Measurements from ENCODE around the gene TMEM201.

The TMEM201 gene

GRCh38 chr1:9653491-9654050 is 64.9 kb downstream of the TMEM201 start:
- peak overlapping the region; percentile 98 for H3K4me3 Mint-ChIP-seq
- H3K36me3 Mint-ChIP-seq = peaks cover 52% of the 10 kb centered on the region

DNA sequence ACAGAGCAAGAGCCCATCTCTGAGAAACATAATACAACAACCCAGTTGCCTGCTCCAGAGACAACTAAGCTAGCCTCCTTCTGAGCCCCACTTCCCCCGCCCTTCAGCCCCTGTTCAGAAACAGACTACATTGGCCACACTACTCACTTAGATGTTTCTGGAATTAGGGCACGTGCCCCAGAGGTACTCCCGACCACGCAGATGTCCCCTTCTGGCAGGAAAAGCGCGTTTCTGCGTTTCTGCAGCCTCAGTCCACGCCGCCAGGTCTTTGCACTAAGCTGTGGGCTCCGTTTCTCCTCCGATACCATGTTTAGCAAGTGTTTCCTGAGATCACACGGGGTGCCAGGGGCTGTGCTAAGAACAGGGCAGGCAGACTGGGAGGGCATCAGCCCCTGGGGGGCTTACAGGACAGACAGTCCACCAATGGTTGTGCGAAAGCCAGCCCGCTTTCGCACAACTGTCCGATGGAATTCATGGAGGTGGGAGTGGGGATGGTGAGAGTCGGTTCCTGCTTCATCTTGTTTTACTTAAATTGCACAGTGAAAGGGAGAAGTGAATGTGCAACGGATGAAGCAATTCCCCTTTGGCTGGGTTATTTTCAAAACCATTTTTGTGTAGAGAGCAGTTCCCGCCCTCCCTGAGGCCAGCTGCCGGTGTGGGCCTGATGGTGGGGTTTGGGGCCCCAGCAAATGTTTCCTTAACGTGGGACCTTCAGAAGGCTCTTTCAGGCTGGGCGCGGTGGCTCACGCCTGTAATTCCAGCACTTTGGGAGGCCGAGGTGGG is 65.5 kb downstream of the TMEM201 start:
- H3K27ac Mint-ChIP-seq = peak overlapping the region; percentile 99
- H3K4me3 Mint-ChIP-seq = peak overlapping the region; percentile 98
- DNase-seq = peak; percentile 41
- H3K36me3 Mint-ChIP-seq = peaks cover 51% of the 10 kb centered on the region
- H3K27me3 Mint-ChIP-seq = peaks cover 4% of the 10 kb centered on the region
- CTCF ChIA-PET = interaction anchor here (0.6 to 6.2 kb wide), 10 partner anchors 10 to 211 kb away, joined by 3 to 87 read pairs (median 6); no protein-coding TSS in a partner anchor
- no peaks in the 10 kb centered on the region for H3K9me3 Mint-ChIP-seq
- H3K4me1 Mint-ChIP-seq = peaks cover 77% of the 10 kb centered on the region

More at GRCh38 chr1:9653491-9654050, 64.9 kb downstream of the TMEM201 start:
- H3K4me1 Mint-ChIP-seq = peaks cover 72% of the 10 kb centered on the region
- CTCF ChIA-PET = interaction anchor here (1.6 to 6.2 kb wide), 7 partner anchors 22 to 73 kb away, joined by 4 to 87 read pairs (median 7); no protein-coding TSS in a partner anchor
- DNase-seq = peak; percentile 48
- peaks cover 4% of the 10 kb centered on the region for H3K27me3 Mint-ChIP-seq
- no peaks in the 10 kb centered on the region for H3K9me3 Mint-ChIP-seq
- peak overlapping the region; percentile 99 for H3K27ac Mint-ChIP-seq

DNA sequence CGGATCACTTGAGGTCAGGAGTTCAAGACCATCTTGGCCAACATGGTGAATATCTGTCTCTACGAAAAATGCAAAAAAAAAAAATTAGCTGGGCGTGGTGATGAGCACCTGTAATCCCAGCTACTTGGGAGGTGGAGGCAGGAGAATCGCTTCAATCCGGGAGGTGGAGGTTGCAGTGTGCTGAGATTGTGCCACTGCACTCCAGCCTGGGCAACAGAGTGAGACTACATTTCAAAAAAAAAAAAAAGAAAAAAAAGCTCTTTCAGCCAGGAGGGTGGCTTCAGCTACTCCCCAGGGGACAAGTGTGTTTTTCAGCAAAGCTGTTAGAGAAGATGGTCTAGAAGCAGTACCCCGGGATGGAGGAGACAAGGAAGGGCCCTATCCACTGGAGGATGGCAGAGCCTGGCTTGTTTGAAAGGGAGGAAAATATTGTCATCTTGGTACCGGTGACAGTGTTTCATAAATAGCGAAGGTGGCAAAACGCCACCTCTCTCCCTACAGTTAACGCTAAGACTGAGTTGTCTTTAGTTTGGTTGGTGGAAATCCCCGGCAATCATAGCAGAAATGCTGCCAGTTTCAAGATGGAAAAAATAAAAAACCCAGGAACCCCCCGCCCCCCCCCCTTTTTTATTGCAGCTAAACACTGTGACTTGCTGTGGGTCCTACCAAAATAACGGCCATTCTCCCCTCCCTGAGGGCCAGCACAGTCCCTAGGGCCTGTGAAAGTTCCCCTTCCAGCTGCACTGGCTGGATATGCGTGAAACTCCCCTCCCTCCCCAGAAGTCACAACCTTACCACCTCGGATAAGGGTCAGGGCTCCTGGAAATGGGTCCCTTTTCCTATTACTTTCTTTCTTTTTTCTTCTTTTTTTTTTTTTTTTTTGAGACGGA is 66.4 kb downstream of the TMEM201 start:
- Mint-ChIP-seq H3K27me3 (peaks cover 4% of the 10 kb centered on the region), H3K27ac (peak overlapping the region; percentile 99), H3K9me3 (no peaks in the 10 kb centered on the region), H3K4me3 (peak overlapping the region; percentile 98), H3K36me3 (peaks cover 50% of the 10 kb centered on the region), H3K4me1 (peaks cover 77% of the 10 kb centered on the region)
- CTCF ChIA-PET = interaction anchor here (0.6 to 6.2 kb wide), 7 partner anchors 11 to 210 kb away, joined by 3 to 87 read pairs (median 7); no protein-coding TSS in a partner anchor
- peak; percentile 40 for DNase-seq

- CTCF ChIA-PET = interaction anchor here (0.8 to 6.2 kb wide), 3 partner anchors 27 to 40 kb away, joined by 3 to 87 read pairs (median 7); no protein-coding TSS in a partner anchor
- H3K9me3 Mint-ChIP-seq = no peaks in the 10 kb centered on the region
- H3K27ac Mint-ChIP-seq = peak overlapping the region; percentile 99
- peaks cover 57% of the 10 kb centered on the region for H3K36me3 Mint-ChIP-seq
- H3K4me3 Mint-ChIP-seq = peak overlapping the region; percentile 98
- H3K4me1 Mint-ChIP-seq = peaks cover 77% of the 10 kb centered on the region
- DNase-seq = no peak
- H3K27me3 Mint-ChIP-seq = peaks cover 4% of the 10 kb centered on the region
These were observed 67.1 kb downstream of the TMEM201 start for GRCh38 chr1:9655836-9656235.

DNA sequence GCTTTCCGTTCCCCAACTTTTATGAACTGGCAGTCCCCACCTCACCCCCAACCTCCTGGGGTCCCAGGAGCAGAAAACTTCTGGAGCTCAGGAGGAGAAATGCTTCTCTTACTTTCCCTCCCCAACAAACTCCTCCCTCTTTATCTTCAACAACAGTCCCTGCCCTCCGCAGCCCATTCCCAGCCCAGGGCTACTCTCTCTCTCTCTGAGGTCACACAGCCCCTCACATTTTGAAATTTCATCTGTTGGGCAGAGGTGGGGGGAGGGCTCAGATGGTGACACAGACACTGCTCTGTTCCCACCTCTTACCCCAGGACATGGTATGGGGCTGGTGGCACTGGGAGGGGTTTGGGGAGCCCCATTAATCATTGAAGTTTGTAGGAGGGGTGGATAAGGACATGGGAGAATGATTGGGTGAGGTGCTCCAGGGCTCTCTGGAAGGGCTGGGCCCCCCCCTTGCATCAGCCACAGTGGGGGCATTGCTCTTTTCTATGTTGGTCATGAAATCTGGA is 68.9 kb downstream of the TMEM201 start:
- Mint-ChIP-seq H3K4me3 (peak overlapping the region; percentile 20), H3K9me3 (no peaks in the 10 kb centered on the region), H3K36me3 (peaks cover 61% of the 10 kb centered on the region), H3K27ac (peak overlapping the region; percentile 55), H3K4me1 (peaks cover 77% of the 10 kb centered on the region), H3K27me3 (no peaks in the 10 kb centered on the region)
- CTCF ChIA-PET = interaction anchor here (1.2 kb wide), 1 partner anchor 31 kb away, joined by 3 read pairs; no protein-coding TSS in a partner anchor
- no peak for DNase-seq

GRCh38 chr1:9658199-9658598 is 69.5 kb downstream of the TMEM201 start:
- H3K27me3 Mint-ChIP-seq = no peaks in the 10 kb centered on the region
- peak overlapping the region; percentile 60 for H3K27ac Mint-ChIP-seq
- no peaks in the 10 kb centered on the region for H3K9me3 Mint-ChIP-seq
- CTCF ChIA-PET = interaction anchor here (1.2 kb wide), 1 partner anchor 32 kb away, joined by 3 read pairs; no protein-coding TSS in a partner anchor
- no peak for DNase-seq
- H3K4me3 Mint-ChIP-seq = peak overlapping the region; percentile 18
- peaks cover 63% of the 10 kb centered on the region for H3K36me3 Mint-ChIP-seq
- H3K4me1 Mint-ChIP-seq = peaks cover 76% of the 10 kb centered on the region

DNA sequence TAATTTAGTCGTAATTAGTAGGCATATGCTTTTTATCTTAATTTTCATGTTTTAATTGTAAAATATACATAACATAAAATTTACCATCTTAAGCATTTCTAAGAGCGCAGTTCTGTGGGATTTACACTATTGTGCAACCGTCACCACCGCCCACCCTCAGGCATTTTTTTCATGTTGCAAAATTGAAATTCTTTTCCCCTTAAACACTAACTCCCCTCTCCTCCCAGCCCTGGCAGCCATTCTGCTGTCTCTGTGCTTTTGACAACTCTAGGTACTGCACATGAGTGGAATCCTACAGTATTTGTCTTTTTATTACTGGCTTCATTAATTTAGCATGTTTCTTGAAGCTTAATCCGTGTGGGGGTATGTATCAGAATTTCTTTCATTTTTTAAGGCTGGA is 70.6 kb downstream of the TMEM201 start:
- no peak overlapping the region for H3K27ac Mint-ChIP-seq
- H3K9me3 Mint-ChIP-seq = no peaks in the 10 kb centered on the region
- CTCF ChIA-PET = no interaction called here
- H3K4me1 Mint-ChIP-seq = peaks cover 69% of the 10 kb centered on the region
- no peaks in the 10 kb centered on the region for H3K27me3 Mint-ChIP-seq
- H3K36me3 Mint-ChIP-seq = peaks cover 58% of the 10 kb centered on the region
- H3K4me3 Mint-ChIP-seq = no peak overlapping the region
- DNase-seq = no peak

GRCh38 chr1:9663257-9663656 is 74.5 kb downstream of the TMEM201 start:
- DNase-seq = no peak
- H3K36me3 Mint-ChIP-seq = peaks cover 51% of the 10 kb centered on the region
- H3K9me3 Mint-ChIP-seq = no peaks in the 10 kb centered on the region
- H3K4me3 Mint-ChIP-seq = no peak overlapping the region
- H3K27me3 Mint-ChIP-seq = no peaks in the 10 kb centered on the region
- H3K27ac Mint-ChIP-seq = no peak overlapping the region
- CTCF ChIA-PET = no interaction called here
- H3K4me1 Mint-ChIP-seq = peaks cover 44% of the 10 kb centered on the region
